HG03457 (cell line): ENCODE data around the gene CASP5.
A peak's percentile ranks its signal among the peaks of the same experiment; 100 is the strongest.

ENCODE experiments used
- ATAC-seq: cut with Tn5 transposase; IDR thresholded peaks from one replicate; pipeline ENCODE4 v1.9.1; 2021; ENCODE audit warnings: moderate number of reproducible peaks; ENCODE audit not compliant: unreplicated experiment

CASP5 gene

DNA sequence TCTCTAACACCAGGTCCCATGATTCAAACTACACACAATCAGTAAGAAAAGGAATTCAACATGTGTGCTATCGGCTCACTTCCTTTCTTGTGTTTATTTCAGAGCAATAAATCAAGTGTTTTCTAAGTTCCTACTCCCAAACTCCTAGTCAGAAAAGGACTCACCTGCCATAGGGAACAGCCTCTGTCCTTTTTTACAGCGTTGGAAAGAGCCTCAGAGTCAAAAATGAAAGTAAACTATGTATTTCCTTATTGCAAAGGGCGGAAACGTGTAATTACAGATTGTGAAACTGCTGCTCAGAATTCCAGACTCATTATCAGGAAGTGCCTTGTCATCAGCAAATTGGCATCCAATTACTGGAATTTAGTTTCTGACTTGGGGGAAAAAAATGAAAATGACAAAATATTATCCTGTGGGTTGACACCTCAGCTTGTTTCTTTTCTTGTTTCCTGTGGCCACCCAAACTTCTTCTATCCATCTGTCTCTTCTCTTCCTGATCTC, 54.6 kb downstream of the CASP5 start, which contains the start of gene CASP4:
CASP4 (minus strand) TSS at position 220 of the 501 bp plus-strand sequence; CDS start at position 171, 49 bp downstream.
- peak; percentile 83 for ATAC-seq

DNA sequence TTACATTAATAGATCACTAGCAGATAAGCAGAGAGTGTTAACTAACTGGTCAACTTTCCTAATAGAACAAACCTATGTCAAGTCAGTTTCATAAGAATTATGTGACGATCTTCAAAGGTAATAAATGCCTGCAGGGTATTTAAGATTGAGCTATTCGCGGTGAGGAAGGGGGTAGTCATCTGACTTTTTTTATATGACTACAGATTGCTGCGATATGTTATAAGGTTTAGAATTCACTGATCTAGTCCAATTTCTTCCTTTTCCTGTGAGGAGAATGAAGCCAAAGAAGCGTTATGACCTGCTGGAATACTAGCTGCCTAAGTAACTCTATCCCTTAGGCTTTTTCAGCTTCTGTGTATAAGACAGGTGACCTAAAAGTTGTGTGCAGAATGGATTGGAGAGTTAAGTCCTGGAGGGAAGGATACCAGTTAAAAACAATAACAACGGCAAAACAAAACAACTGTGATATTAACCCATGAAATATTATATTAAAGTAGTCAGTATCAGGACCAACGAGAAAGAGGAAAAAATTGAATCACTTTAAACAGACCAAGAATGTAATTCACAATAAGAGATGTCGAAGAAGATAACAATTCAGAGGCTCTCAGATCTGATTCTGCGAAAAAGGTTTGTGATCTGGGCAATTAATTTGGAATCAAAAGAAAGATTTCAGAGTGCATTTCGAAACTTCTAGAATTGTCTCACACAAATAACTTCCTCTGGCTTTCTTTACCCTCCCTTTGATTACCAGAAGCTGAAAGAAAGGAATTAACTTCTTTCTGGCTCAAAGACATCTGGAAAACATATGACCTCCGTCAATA, 55.2 kb downstream of the CASP5 start:
- no peak for ATAC-seq

DNA sequence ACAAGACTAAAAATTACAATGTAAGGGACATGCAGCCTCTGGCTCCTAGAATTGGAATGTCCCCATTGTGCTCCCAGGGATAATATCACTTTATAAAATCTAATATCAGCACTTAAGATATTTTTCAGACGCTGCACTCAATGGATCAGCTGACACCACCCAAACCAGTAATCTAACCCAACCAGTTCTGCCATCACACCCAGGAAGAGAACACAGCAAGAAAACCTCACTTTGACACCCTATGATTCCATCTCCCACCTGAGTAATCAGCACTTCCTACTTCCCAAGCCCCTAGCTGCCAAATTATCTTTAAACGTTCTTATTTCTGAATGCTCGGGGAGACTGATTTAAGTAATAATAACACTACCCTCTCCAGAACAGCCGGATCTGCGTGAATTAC, 57.2 kb downstream of the CASP5 start:
- ATAC-seq = no peak

DNA sequence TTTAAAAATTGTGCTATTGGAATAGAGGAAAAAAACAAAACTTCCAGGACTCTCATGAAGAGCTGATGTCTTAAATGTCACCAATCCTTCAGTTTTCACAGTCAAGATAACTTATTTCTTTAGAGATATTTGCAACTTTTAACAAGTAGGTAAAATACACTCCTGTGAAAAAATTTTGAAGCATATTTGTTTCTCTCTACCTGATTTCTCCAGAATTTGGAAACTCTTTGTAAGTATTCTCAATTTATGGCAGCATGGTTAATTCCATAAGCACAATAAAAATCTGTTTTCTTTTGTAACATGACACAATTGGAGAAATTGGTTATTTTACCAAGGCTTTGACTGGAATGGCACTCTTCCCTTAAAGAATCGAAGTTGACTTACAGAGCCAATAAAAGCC, 58.7 kb downstream of the CASP5 start:
- no peak for ATAC-seq

DNA sequence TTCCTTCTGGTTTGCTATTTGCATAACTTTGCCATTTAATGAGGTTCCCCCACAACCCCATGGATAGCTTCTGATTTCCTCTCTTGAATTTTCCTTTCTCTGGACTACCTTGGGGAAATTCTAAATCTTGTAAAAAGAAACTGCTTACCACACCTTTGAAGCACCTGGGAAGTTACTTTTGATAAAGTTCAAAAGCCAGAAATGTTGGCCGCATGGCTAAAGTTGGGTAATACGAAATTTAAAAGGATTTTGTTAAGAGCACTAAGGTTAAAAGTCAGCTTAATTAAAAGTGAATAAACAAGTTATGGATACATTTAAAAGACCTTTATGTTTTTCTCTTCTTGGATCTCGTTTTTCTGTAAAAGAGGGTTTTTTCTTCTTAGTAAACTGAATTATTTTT, 60.1 kb downstream of the CASP5 start:
- ATAC-seq = no peak

DNA sequence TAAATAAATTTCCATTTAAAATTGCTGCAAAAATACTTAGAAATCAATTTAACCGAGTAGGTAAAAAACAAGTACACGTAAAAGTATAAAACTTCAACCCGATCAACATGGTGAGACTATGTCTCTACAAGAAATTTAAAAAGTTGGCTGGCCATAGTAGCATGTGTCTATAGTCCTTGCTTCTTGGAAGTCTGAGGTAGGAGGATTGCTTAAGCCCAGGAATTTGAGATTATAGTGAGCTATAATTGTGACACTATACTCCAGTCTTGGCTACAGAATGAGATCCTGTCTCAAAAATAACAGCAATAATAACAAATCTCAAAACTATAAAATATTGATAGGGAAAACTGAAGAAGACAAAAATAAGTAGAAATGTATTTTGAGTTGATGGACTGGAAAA, 65.7 kb downstream of the CASP5 start:
- no peak for ATAC-seq

DNA sequence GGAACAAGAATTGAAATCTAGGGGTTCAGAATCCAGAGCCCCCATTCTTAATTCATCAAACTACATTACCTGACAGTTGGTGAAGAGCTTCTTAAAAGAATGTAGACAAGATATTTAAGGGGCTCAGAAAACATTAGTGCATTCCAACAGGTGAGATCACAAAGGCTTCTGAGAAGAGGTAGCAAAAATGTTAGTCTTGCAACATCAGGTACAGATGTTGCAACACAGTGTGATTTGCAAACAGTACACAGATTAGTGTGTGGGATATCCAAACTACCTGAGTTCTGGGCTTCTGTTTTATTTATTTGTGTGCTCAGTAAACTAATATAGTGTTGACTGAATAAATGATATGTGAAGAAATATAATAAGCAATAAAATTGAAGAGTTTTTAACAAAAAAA, 66.4 kb downstream of the CASP5 start:
- no peak for ATAC-seq

DNA sequence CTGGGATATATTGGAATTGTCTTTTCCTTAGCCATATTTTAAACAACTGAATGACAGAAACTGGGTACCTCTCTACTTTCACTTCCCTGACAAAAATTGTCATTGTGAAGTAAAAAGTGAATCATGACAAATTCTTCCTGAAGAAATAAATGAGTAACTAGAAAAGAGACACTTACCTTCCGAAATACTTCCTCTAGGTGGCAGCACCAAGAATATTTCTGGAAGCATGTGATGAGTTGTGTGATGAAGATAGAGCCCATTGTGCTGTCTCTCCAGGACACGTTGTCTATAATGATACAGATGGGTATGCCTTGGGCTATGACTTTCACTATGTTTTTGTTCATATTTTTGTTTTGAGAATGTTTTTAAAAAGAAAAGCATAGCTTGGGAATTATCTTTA, 76.1 kb downstream of the CASP5 start:
- ATAC-seq = peak; percentile 96
